Activated CD8-positive, alpha-beta T cell treated with anti-CD3 and anti-CD28 coated beads for 36 hours (primary cell): ENCODE data around the gene FCF1. TPM values are rescaled to one million over a fixed set of nuclear protein-coding genes. Genes with fewer than 3 reads are reported as not detected.
"Not testable (repeated sequence)": the region's sequence is repeated elsewhere in the genome, so short reads cannot be mapped to it uniquely, and the experiment has no call there.

Source experiments
- ATAC-seq: fragments of 200-7000 bp; cut with Tn5 transposase; one replicate; pipeline ENCODE4 v1.10.0; 2021; ENCODE audit warnings: mild to moderate bottlenecking, moderate library complexity
- CTCF ChIA-PET: fragments of 350-600 bp; sonication (Branson Sonifier 250); formaldehyde crosslinking; loops from one replicate; lab custom pipeline; 2021; ENCODE audit warnings: antibody characterized with exemption; lab: Charles Lee
- POLR2A ChIA-PET: fragments of 350-600 bp; sonication (Branson Sonifier 250); formaldehyde crosslinking; loops from one replicate; lab custom pipeline; 2021; ENCODE audit warnings: antibody characterized with exemption; lab: Charles Lee
- DNase-seq: peaks from one replicate; pipeline ENCODE4 v3.0.0-alpha.2; 2020
- H3K27ac Mint-ChIP-seq: one replicate; pipeline ENCODE4 v1.8.0; 2021; ENCODE audit warnings: mild to moderate bottlenecking, mixed read lengths
- H3K27me3 Mint-ChIP-seq: one replicate; pipeline ENCODE4 v1.8.0; 2021; ENCODE audit warnings: mixed read lengths
- H3K36me3 Mint-ChIP-seq: one replicate; pipeline ENCODE4 v1.8.0; 2021; ENCODE audit warnings: low read depth, mixed read lengths
- H3K4me1 Mint-ChIP-seq: one replicate; pipeline ENCODE4 v1.8.0; 2021; ENCODE audit warnings: low read depth, mixed read lengths
- H3K4me3 Mint-ChIP-seq: one replicate; pipeline ENCODE4 v1.8.0; 2021; ENCODE audit warnings: mild to moderate bottlenecking, moderate library complexity, mixed read lengths
- H3K9me3 Mint-ChIP-seq: one replicate; pipeline ENCODE4 v1.8.0; 2021; ENCODE audit warnings: mixed read lengths
- intact Hi-C: fragments of 100-400 bp; cut with micrococcal nuclease; formaldehyde crosslinking; loops from one replicate; pipeline ENCODE4 v1.10.0; 2022
- total RNA-seq, 2 experiments: library from RNA; stranded (reverse); gene quantifications; one replicate each; pipeline ENCODE4 v1.2.3, GENCODE V29; 2021
- TF ChIP-seq, protein P1 (sequence below): fragments of 200-600 bp; IDR thresholded peaks from one replicate; pipeline ENCODE4 v1.8.0; 2022; ENCODE audit warnings: antibody characterized with exemption, mild to moderate bottlenecking

The FCF1 gene
- total RNA-seq, 2 experiments from 2014 or later = 75.2 to 78.9 TPM

DNA sequence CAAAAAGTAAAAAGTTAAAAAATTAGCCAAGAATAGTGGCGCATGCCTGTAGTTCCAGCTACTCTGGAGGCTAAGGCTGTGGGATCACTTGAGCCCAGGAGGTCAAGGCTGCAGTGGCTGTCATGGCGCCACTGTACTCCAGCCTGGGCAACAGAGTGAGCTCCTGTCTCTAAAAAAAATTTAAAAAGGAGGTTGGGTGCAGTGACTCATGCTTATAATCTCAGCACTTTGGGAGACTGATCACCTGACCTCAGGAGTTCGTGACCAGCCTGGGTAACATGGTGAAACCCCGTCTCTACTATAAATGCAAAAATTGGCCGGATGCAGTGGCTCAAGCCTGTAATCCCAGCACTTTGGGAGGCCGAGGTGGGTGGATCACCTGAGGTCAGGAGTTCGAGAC is 42.0 kb downstream of the FCF1 start:
- ATAC-seq (no peak), DNase-seq (no peak)
- H3K27me3 Mint-ChIP-seq = no peaks in the 10 kb centered on the region
- POLR2A ChIA-PET = interaction anchor here (0.6 kb wide), 1 partner anchor 13 kb away, joined by 3 read pairs; no protein-coding TSS in a partner anchor
- H3K36me3 Mint-ChIP-seq = peaks cover 5% of the 10 kb centered on the region
- no peak overlapping the region for H3K27ac Mint-ChIP-seq
- H3K4me3 Mint-ChIP-seq = no peak overlapping the region
- TF ChIP-seq, protein P1, sequence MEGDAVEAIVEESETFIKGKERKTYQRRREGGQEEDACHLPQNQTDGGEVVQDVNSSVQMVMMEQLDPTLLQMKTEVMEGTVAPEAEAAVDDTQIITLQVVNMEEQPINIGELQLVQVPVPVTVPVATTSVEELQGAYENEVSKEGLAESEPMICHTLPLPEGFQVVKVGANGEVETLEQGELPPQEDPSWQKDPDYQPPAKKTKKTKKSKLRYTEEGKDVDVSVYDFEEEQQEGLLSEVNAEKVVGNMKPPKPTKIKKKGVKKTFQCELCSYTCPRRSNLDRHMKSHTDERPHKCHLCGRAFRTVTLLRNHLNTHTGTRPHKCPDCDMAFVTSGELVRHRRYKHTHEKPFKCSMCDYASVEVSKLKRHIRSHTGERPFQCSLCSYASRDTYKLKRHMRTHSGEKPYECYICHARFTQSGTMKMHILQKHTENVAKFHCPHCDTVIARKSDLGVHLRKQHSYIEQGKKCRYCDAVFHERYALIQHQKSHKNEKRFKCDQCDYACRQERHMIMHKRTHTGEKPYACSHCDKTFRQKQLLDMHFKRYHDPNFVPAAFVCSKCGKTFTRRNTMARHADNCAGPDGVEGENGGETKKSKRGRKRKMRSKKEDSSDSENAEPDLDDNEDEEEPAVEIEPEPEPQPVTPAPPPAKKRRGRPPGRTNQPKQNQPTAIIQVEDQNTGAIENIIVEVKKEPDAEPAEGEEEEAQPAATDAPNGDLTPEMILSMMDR = no peak
- peaks cover 7% of the 10 kb centered on the region for H3K9me3 Mint-ChIP-seq
- CTCF ChIA-PET = interaction anchor here (1.1 to 1.2 kb wide), 2 partner anchors 8 to 16 kb away, joined by 4 read pairs; partner anchors contain the start of gene YLPM1
- intact Hi-C loops = no loop called here
- no peaks in the 10 kb centered on the region for H3K4me1 Mint-ChIP-seq

DNA sequence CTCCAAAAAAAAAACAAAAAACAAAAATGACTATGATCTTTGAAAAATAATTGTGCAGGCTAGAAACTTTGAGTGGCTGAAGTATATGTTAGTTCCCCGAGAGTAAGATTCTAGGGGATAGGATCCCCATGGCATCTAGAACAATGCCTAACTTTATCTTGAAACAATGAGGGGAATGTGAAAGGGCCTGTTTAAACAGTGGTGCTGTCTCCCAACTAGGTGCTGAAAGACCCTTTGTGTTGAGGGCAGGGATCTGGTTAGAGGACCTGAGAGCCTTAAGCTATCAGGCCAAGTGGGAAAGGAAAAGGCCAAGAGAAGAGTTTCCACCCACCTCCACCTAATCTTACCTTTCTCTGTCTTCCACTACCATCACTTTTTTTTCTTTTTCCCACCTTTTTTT is 43.4 kb downstream of the FCF1 start:
- CTCF ChIA-PET = interaction anchor here (0.6 kb wide), 1 partner anchor 50 kb away, joined by 3 read pairs; no protein-coding TSS in a partner anchor
- peaks cover under 1% of the 10 kb centered on the region for H3K4me1 Mint-ChIP-seq
- POLR2A ChIA-PET = interaction anchor here (0.6 kb wide), 1 partner anchor 153 kb away, joined by 3 read pairs; no protein-coding TSS in a partner anchor

DNA sequence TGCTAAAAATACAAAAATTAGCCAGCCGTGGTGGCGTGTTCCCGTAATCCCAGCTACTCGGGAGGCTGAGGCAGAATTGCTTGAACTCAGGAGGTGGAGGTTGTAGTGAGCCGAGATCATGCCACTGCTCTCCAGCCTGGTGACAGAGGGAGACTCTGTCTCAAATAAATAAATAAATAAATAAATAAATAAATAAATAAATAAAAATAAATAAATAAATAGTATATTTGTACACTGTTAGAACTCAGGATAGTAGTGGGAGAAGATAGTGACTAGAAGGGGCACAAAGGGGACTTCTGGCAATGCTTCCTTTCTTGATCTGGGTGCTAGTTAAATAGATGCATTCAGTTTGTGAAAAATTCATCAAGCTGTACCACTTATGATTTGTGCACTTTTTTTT is 45.6 kb downstream of the FCF1 start:
- CTCF ChIA-PET = interaction anchor here (1.0 to 1.2 kb wide), 3 partner anchors 9 to 147 kb away, joined by 3 to 4 read pairs (median 3); no protein-coding TSS in a partner anchor
- intact Hi-C loops, H3K27me3 Mint-ChIP-seq, H3K4me3 Mint-ChIP-seq, ATAC-seq, H3K9me3 Mint-ChIP-seq, H3K27ac Mint-ChIP-seq, DNase-seq, POLR2A ChIA-PET, H3K36me3 Mint-ChIP-seq: not testable (repeated sequence)
- H3K4me1 Mint-ChIP-seq = peaks cover 12% of the 10 kb centered on the region

More for the DNA sequence above, 43.4 kb downstream of the FCF1 start:
- DNase-seq (no peak), ATAC-seq (no peak)
- Mint-ChIP-seq H3K27ac (no peak overlapping the region), H3K9me3 (peaks cover 7% of the 10 kb centered on the region), H3K27me3 (no peaks in the 10 kb centered on the region), H3K4me3 (no peak overlapping the region), H3K36me3 (peaks cover 5% of the 10 kb centered on the region)
- TF ChIP-seq, protein P1 = no peak
- intact Hi-C loops = no loop called here

DNA sequence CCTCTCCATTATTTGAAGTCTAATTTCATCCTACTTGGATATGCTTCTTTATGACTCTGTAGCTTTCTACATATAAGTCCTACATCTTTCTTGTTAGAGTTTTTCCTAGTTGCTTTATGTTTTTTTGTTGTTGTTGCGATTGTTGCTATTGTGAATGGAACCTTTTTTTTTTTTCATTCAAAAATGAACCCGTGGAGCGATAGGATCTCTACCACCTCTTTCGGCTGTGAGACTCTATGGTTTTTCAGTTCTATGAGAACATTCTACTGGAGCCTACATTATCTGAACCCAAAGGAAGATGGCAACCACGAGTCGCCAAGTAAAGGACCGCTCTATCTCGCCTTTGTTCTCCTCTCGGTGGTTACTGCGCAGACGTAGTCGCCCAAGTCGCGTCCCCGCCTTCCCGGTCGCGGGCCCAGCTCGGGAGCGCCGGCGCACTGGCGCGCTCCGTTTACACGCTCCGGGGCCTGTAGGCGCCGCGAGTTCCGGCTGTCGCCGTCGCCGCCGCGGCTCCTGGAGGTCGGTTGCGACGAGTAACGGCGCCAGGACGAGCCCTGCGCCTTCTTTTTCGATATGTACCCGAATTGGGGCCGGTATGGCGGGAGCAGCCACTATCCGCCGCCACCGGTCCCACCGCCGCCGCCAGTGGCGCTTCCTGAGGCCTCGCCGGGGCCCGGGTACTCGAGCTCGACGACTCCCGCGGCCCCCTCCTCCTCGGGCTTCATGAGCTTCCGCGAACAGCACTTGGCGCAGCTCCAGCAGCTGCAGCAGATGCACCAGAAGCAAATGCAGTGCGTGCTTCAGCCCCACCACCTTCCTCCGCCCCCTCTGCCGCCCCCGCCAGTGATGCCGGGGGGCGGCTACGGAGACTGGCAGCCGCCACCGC is 50.2 kb downstream of the FCF1 start, which contains the start of gene YLPM1:
TSS of gene YLPM1 (plus strand) at position 400 of the 886 bp plus-strand sequence. CDS start at position 574, 174 bp downstream.
- CTCF ChIA-PET = interaction anchor here (0.7 to 3.1 kb wide), 18 partner anchors 9 to 160 kb away, joined by 3 to 10 read pairs (median 4); partner anchors contain the start of genes AREL1, DLST, FCF1 and RPS6KL1
- TF ChIP-seq, protein P1 = peak; percentile 46
- peak within 1 kb of the TSS; percentile 92 for H3K27ac Mint-ChIP-seq
- peak; percentile 96 for ATAC-seq
- POLR2A ChIA-PET = interaction anchor here (0.6 to 2.1 kb wide), 14 partner anchors 10 to 681 kb away, joined by 3 to 8 read pairs (median 4); partner anchors contain the start of genes AREL1, DLST and FCF1
- intact Hi-C loops = loop anchor here (5.0 kb wide), 1 partner anchor 51 kb away; the partner anchor contains the start of genes AREL1 and FCF1
- no peaks in the 10 kb centered on the region for H3K27me3 Mint-ChIP-seq
- no peaks in the 10 kb centered on the region for H3K9me3 Mint-ChIP-seq
- peak within 1 kb of the TSS; percentile 97 for H3K4me3 Mint-ChIP-seq
- peaks cover 29% of the 10 kb centered on the region for H3K36me3 Mint-ChIP-seq
- DNase-seq = peak; percentile 93
- H3K4me1 Mint-ChIP-seq = peaks cover 43% of the 10 kb centered on the region

DNA sequence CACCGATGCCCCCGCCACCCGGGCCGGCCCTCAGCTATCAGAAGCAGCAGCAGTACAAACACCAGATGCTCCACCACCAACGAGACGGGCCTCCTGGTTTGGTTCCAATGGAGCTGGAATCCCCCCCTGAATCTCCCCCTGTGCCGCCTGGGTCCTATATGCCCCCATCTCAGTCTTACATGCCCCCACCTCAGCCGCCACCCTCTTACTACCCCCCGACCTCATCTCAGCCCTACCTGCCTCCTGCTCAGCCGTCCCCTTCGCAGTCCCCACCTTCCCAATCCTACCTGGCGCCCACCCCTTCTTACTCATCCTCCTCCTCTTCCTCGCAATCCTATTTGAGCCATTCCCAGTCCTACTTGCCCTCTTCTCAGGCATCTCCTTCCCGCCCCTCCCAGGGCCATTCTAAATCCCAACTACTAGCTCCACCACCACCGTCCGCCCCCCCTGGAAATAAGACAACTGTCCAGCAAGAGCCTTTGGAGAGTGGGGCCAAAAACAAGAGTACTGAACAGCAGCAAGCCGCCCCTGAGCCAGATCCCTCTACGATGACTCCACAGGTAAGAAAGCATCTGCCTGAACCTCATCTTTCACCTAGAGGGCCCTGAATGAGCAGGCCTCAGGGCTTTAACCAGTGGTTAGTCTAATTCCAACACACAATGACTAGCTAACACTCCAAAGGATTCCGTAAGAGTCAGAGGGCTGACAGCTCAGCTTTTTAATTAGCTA is 51.0 kb downstream of the FCF1 start:
- peak; percentile 21 for DNase-seq
- intact Hi-C loops = loop anchor here (5.0 kb wide), 1 partner anchor 52 kb away; the partner anchor contains the start of genes AREL1 and FCF1
- Mint-ChIP-seq H3K9me3 (no peaks in the 10 kb centered on the region), H3K4me1 (peaks cover 49% of the 10 kb centered on the region), H3K36me3 (peaks cover 34% of the 10 kb centered on the region), H3K27ac (peak overlapping the region; percentile 92), H3K4me3 (peak overlapping the region; percentile 97), H3K27me3 (no peaks in the 10 kb centered on the region)
- CTCF ChIA-PET = interaction anchor here (0.7 to 3.1 kb wide), 15 partner anchors 10 to 159 kb away, joined by 3 to 10 read pairs (median 4); partner anchors contain the start of genes AREL1, DLST, FCF1 and RPS6KL1
- POLR2A ChIA-PET = interaction anchor here (0.5 to 2.1 kb wide), 11 partner anchors 9 to 690 kb away, joined by 3 to 8 read pairs (median 3); partner anchors contain the start of genes AREL1, DLST and FCF1
- ATAC-seq = peak; percentile 15
- TF ChIP-seq, protein P1 = no peak
